Renal cortex interstitium (tissue), 11 donors: ENCODE measurements around the gene PLA2G4A. TPM values are rescaled to one million over a fixed set of nuclear protein-coding genes. Genes with fewer than 3 reads are reported as not detected.

Experiments used
- DNase-seq, 11 donors: peaks; one replicate each; pipeline ENCODE4 v3.0.0-alpha.2; 2013; ENCODE audit warnings: low read depth in 9 of 11, low spot score in 4 of 11; ENCODE audit errors: extremely low read depth in 1 of 11
- polyA plus RNA-seq, 3 donors: library from polyadenylated mRNA; unstranded; fragments of 120-200 nt; gene quantifications; one replicate each; pipeline ENCODE4 v1.2.1, GENCODE V29; 2013; ENCODE audit not compliant: insufficient read length in 3 of 3

Gene PLA2G4A
- polyA plus RNA-seq, 3 donors, result 7.3 to 9.6 (median 7.5) TPM

- DNase-seq, result no peak
Observed at GRCh38 chr1:186987769-186988168, 159.0 kb downstream of the PLA2G4A start.

- DNase-seq, result no peak
Observed at GRCh38 chr1:186993996-186994395, 165.2 kb downstream of the PLA2G4A start.

- DNase-seq, result no peak
Observed at GRCh38 chr1:186994897-186995296, 166.1 kb downstream of the PLA2G4A start.

- DNase-seq, result no peak
Observed at GRCh38 chr1:186996816-186997215, 168.1 kb downstream of the PLA2G4A start.

GRCh38 chr1:186997877-186998276, 169.1 kb downstream of the PLA2G4A start:
- no peak for DNase-seq

GRCh38 chr1:186999506-186999905, 170.8 kb downstream of the PLA2G4A start:
- no peak for DNase-seq

- DNase-seq, result no peak
Observed at GRCh38 chr1:187001198-187001889, 172.6 kb downstream of the PLA2G4A start.

GRCh38 chr1:187003353-187003752, 174.6 kb downstream of the PLA2G4A start:
- DNase-seq, result no peak

GRCh38 chr1:187006896-187007295, 178.1 kb downstream of the PLA2G4A start:
- DNase-seq, result no peak

- no peak for DNase-seq
Observed at GRCh38 chr1:187009320-187009719, 180.6 kb downstream of the PLA2G4A start.

- DNase-seq, result no peak
Observed at GRCh38 chr1:187010571-187011309, 182.0 kb downstream of the PLA2G4A start.

- no peak for DNase-seq
Observed at GRCh38 chr1:187013582-187014200, 184.9 kb downstream of the PLA2G4A start.

GRCh38 chr1:187018291-187018690, 189.5 kb downstream of the PLA2G4A start:
- DNase-seq, result no peak

- no peak for DNase-seq
Observed at GRCh38 chr1:187027253-187027652, 198.5 kb downstream of the PLA2G4A start.

- no peak for DNase-seq
Observed at GRCh38 chr1:187032316-187032981, 203.7 kb downstream of the PLA2G4A start.

- no peak for DNase-seq
Observed at GRCh38 chr1:187032982-187033692, 204.4 kb downstream of the PLA2G4A start.

GRCh38 chr1:187033693-187034390, 205.1 kb downstream of the PLA2G4A start:
- no peak for DNase-seq

- no peak for DNase-seq
Observed at GRCh38 chr1:187034501-187034900, 205.8 kb downstream of the PLA2G4A start.
